Prostate gland (tissue), 2 donors: ENCODE measurements around the gene CCDC70. TPM values are rescaled to one million over a fixed set of nuclear protein-coding genes. Genes with fewer than 3 reads are reported as not detected.

Source experiments
- DNase-seq: peaks from one replicate; pipeline ENCODE4 v3.0.0-alpha.2; 2019; ENCODE audit warnings: low spot score
- H3K27ac ChIP-seq, 2 donors: fragments of 200-600 bp; sonication (generic); 2 replicates each; pipeline ENCODE4 v1.5.1; 2017 to 2019
- H3K27me3 ChIP-seq: fragments of 200-600 bp; sonication (generic); replicated peaks from 2 replicates; pipeline ENCODE4 v1.5.1; 2019; ENCODE audit not compliant: insufficient read depth
- H3K36me3 ChIP-seq, 2 donors: fragments of 200-600 bp; sonication (generic); 1 replicate in 1 of 2; 2 replicates in 1 of 2; pipeline versions ENCODE4 v1.5.1 to v1.8.1; 2017 to 2019
- H3K4me1 ChIP-seq: fragments of 200-600 bp; sonication (generic); replicated peaks from 2 replicates; pipeline ENCODE4 v1.5.1; 2019
- H3K4me3 ChIP-seq, 2 donors: fragments of 200-600 bp; sonication (generic); 2 replicates each; pipeline ENCODE4 v1.5.1; 2017 to 2019
- H3K9me3 ChIP-seq: fragments of 200-600 bp; sonication (generic); 2 replicates; pipeline ENCODE4 v1.5.1; 2017
- CTCF ChIP-seq, 4 experiments: fragments of 200-600 bp in 2 of 4; fragments of 450-650 bp in 2 of 4; sonication (generic) in 2 of 4; IDR thresholded peaks; 1 replicate in 3 of 4; 2 replicates in 1 of 4; pipeline ENCODE4 v1.5.1; 2016 to 2019; ENCODE audit warnings: antibody characterized with exemption in 4 of 4, mild to moderate bottlenecking in 2 of 4, moderate library complexity in 2 of 4
- POLR2A ChIP-seq: fragments of 450-650 bp; IDR thresholded peaks from one replicate; pipeline ENCODE4 v1.6.1; 2016; ENCODE audit warnings: antibody characterized with exemption, mild to moderate bottlenecking
- POLR2AphosphoS5 ChIP-seq: sonication (generic); formaldehyde crosslinking; IDR thresholded peaks from one replicate; pipeline ENCODE4 v1.6.1; 2017; ENCODE audit warnings: antibody characterized with exemption
- WGBS: methylation state at CpG from one replicate; pipeline ENCODE4 v1.1.5; 2018; 5-methylcytosine and 5-hydroxymethylcytosine counted together
- intact Hi-C: fragments of 100-400 bp; cut with DNase I; formaldehyde crosslinking; loops from one replicate; pipeline ENCODE4 v1.14.2; 2022
- total RNA-seq, 2 donors: library from RNA; depleted of rRNA; stranded (reverse); fragments of >200 nt; gene quantifications; one replicate each; pipeline ENCODE4 v1.1.0, GENCODE V29; 2016

The CCDC70 gene
- total RNA-seq = 10 to 100 TPM in 1 of 2 donors, not detected in 1; 11.5 TPM

- WGBS = 87% methylated on average over 5 of the region's 5 CpGs
- intact Hi-C loops = no loop called here
- no peaks in the 10 kb centered on the region for H3K4me1 ChIP-seq
- no peaks in the 10 kb centered on the region for H3K9me3 ChIP-seq
- H3K36me3 ChIP-seq = no peaks in the 10 kb centered on the region
- DNase-seq = no peak
- no peaks in the 10 kb centered on the region for H3K27me3 ChIP-seq
- TF ChIP-seq POLR2A = no peak
- TF ChIP-seq CTCF (IDR thresholded peaks at IDR 0.05) = no peak
- no peak for TF ChIP-seq POLR2AphosphoS5
- H3K27ac ChIP-seq = no peak within 1 kb of the TSS
- H3K4me3 ChIP-seq = no peak within 1 kb of the TSS
Observed at GRCh38 chr13:51861723-51862300, at the start of gene CCDC70. TSS of gene CCDC70 (plus strand) at chr13:51861969. CDS start at chr13:51865412, 3,443 bp downstream.

DNA sequence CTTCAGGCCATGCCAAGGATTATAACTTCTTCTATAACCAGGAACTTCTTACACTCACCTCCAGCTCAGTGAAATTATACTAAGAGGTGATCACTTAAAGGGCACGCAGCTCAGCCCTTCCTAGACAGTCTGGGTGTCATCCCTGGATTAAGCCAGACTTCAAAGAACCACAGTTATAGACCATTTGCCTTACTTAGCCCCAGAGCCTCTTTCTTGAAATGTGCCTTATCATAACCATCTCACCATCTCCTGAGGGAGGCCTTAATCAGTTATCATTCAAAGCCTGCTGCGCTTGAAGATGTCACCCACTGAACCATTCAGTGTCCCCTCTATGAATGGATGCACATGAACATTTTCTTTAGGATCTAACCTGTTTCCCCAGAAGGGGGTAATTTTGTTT, 47.7 kb upstream of the CCDC70 start:
- no peak overlapping the region for H3K27ac ChIP-seq
- H3K4me1 ChIP-seq = no peaks in the 10 kb centered on the region
- H3K27me3 ChIP-seq = no peaks in the 10 kb centered on the region
- DNase-seq = no peak
- WGBS = 97% methylated on average over 2 of the region's 2 CpGs
- intact Hi-C loops = loop anchor here (10.0 kb wide), 2 partner anchors 201 to 311 kb away; partner anchors contain the start of genes ALG11, ATP7B and NEK5
- H3K9me3 ChIP-seq = no peaks in the 10 kb centered on the region
- no peak overlapping the region for H3K4me3 ChIP-seq
- H3K36me3 ChIP-seq = no peaks in the 10 kb centered on the region
- no peak for TF ChIP-seq POLR2A
- TF ChIP-seq CTCF (IDR thresholded peaks at IDR 0.05) = no peak
- TF ChIP-seq POLR2AphosphoS5 = no peak

DNA sequence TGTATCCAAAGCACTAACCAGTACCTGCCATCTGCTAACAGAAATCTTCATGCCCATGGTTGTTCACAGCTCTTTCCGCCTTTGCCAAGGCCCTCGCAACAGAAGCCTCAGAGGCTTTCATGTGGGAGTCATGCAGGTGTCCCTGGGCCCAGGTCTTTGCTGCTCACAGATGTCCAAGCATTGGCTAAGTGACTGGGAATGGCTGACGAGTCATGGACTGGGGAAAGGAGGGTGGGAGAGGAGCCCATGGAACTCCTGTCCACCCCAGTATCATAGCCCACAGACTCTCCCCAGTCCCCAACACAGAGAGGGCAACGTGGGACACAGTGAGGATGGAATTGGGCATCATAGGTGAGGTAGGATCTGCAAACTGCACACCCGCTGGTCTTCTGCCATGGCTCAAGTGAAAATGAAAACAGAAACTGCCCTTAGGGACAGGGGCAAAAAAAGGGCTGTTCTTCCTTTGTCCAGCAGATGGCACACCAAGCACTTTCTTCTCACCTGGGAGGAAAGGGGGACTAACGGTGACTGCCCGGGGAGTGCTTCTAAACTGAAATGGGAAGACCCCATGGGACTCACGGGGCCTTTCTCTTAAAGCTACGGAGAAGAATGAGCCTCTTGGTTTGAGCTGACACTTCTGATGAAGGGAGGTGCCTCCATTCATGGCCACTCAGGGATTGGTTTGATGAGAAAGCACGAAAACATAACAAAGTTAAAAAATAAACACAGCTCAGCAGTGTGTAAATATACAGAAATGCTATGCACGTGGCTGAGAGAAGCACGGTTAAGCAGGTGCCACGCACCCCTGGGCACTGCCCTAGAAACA, 46.7 kb upstream of the CCDC70 start:
- H3K4me1 ChIP-seq = no peaks in the 10 kb centered on the region
- 22% methylated on average over 13 of the region's 13 CpGs for WGBS
- H3K27ac ChIP-seq = no peak overlapping the region
- H3K9me3 ChIP-seq = no peaks in the 10 kb centered on the region
- peak; percentile 15 for TF ChIP-seq POLR2AphosphoS5
- no peak for TF ChIP-seq POLR2A
- TF ChIP-seq CTCF (IDR thresholded peaks at IDR 0.05) = peak; percentile 44 to 82 (median 75)
- no peaks in the 10 kb centered on the region for H3K27me3 ChIP-seq
- H3K4me3 ChIP-seq = no peak overlapping the region
- intact Hi-C loops = loop anchor here (10.0 kb wide), 2 partner anchors 200 to 310 kb away; partner anchors contain the start of genes ALG11, ATP7B and NEK5
- DNase-seq = peak; percentile 55
- H3K36me3 ChIP-seq = no peaks in the 10 kb centered on the region

- no peak for DNase-seq
- H3K27ac ChIP-seq = no peak overlapping the region
- no peaks in the 10 kb centered on the region for H3K36me3 ChIP-seq
- 63% methylated on average over 11 of the region's 11 CpGs for WGBS
- no peaks in the 10 kb centered on the region for H3K27me3 ChIP-seq
- H3K9me3 ChIP-seq = no peaks in the 10 kb centered on the region
- intact Hi-C loops = loop anchor here (10.0 kb wide), 2 partner anchors 199 to 309 kb away; partner anchors contain the start of genes ALG11, ATP7B and NEK5
- no peak for TF ChIP-seq POLR2A
- no peak for TF ChIP-seq CTCF (IDR thresholded peaks at IDR 0.05)
- TF ChIP-seq POLR2AphosphoS5 = no peak
- H3K4me3 ChIP-seq = no peak overlapping the region
- H3K4me1 ChIP-seq = no peaks in the 10 kb centered on the region
Observed at GRCh38 chr13:51815848-51816247, 45.9 kb upstream of the CCDC70 start.
